Keratinocyte (primary cell): Measurements from ENCODE around the gene KIFAP3. TPM values are rescaled to one million over a fixed set of nuclear protein-coding genes. Genes with fewer than 3 reads are reported as not detected.

Experiments used
- DNase-seq: peaks from one replicate; pipeline ENCODE4 v3.0.0-alpha.2; 2011; ENCODE audit warnings: low read depth, missing footprints, low spot score
- FAIRE-seq: peaks from 2 replicates; lab custom pipeline; 2011; peaks lifted over from hg19 to GRCh38; lab: Jason Lieb, UNC
- H2AFZ ChIP-seq: 2 replicates; pipeline ENCODE4 v1.6.0; 2012; ENCODE audit warnings: low read length, control low read depth, inconsistent platforms; ENCODE audit not compliant: control insufficient read depth
- H3K27ac ChIP-seq: 2 replicates; pipeline ENCODE4 v1.5.1; 2011; ENCODE audit warnings: low read length; ENCODE audit not compliant: control insufficient read depth, insufficient read depth
- H3K27me3 ChIP-seq: 3 replicates; pipeline ENCODE4 v1.6.0; 2011; ENCODE audit warnings: low read length; ENCODE audit not compliant: control insufficient read depth, insufficient read depth; ENCODE audit errors: extremely low read depth
- H3K36me3 ChIP-seq, 2 experiments: 2 replicates in 1 of 2; 3 replicates in 1 of 2; pipeline ENCODE4 v1.5.1; 2011; ENCODE audit warnings: low read length in 2 of 2, mild to moderate bottlenecking in 1 of 2; ENCODE audit not compliant: control insufficient read depth in 2 of 2, insufficient read depth in 2 of 2; ENCODE audit errors: extremely low read depth in 1 of 2
- H3K4me1 ChIP-seq: 3 replicates; pipeline ENCODE4 v1.5.1; 2011; ENCODE audit warnings: low read length; ENCODE audit not compliant: control insufficient read depth, insufficient read depth; ENCODE audit errors: extremely low read depth
- H3K4me2 ChIP-seq: 3 replicates; pipeline ENCODE4 v1.6.0; 2011; ENCODE audit warnings: low read depth, low read length; ENCODE audit not compliant: control insufficient read depth, insufficient read depth; ENCODE audit errors: extremely low read depth
- H3K4me3 ChIP-seq, 3 experiments: fragments of 200-600 bp in 1 of 3; sonication (generic) in 1 of 3; 2 replicates in 2 of 3; 3 replicates in 1 of 3; pipeline ENCODE4 v1.5.1; 2011 to 2016; ENCODE audit warnings: low read length in 3 of 3, mild to moderate bottlenecking in 3 of 3, control low read depth in 2 of 3, inconsistent platforms in 1 of 3, low read depth in 1 of 3, mixed read lengths in 1 of 3, mixed run types in 1 of 3, moderate library complexity in 1 of 3; ENCODE audit not compliant: control insufficient read depth in 2 of 3, insufficient read depth in 2 of 3; ENCODE audit errors: extremely low read depth in 1 of 3
- H3K79me2 ChIP-seq: 2 replicates; pipeline ENCODE4 v1.6.0; 2012; ENCODE audit warnings: low read length; ENCODE audit not compliant: control insufficient read depth, insufficient read depth
- H3K9ac ChIP-seq: 3 replicates; pipeline ENCODE4 v1.6.0; 2011; ENCODE audit warnings: low read length; ENCODE audit not compliant: control insufficient read depth, insufficient read depth; ENCODE audit errors: extremely low read depth
- H3K9me1 ChIP-seq: 3 replicates; pipeline ENCODE4 v1.6.0; 2011; ENCODE audit warnings: low read length; ENCODE audit not compliant: control insufficient read depth, insufficient read depth; ENCODE audit errors: extremely low read depth
- H3K9me3 ChIP-seq: 2 replicates; pipeline ENCODE4 v1.5.1; 2012; ENCODE audit warnings: low read depth, low read length; ENCODE audit not compliant: control insufficient read depth
- H4K20me1 ChIP-seq: 3 replicates; pipeline ENCODE4 v1.6.0; 2011; ENCODE audit warnings: low read length; ENCODE audit not compliant: control insufficient read depth, insufficient read depth; ENCODE audit errors: extremely low read depth
- CTCF ChIP-seq, 3 experiments: IDR thresholded peaks in 1 of 3; conservative IDR thresholded peaks in 1 of 3; optimal IDR thresholded peaks in 1 of 3; 2 replicates in 2 of 3; 3 replicates in 1 of 3; pipeline versions ENCODE3 to v1.5.1; 2011; ENCODE audit warnings: low read length in 3 of 3, mild to moderate bottlenecking in 3 of 3, moderate library complexity in 2 of 3, control low read depth in 1 of 3, inconsistent platforms in 1 of 3; ENCODE audit not compliant: insufficient read depth in 2 of 3; ENCODE audit errors: extremely low read depth in 1 of 3
- EZH2 ChIP-seq: IDR thresholded peaks from one replicate; pipeline ENCODE4 v1.6.1; 2012; ENCODE audit warnings: inconsistent platforms, mild to moderate bottlenecking, low read length, moderate library complexity
- dilution Hi-C: fragments of 300-500 bp; cut with MboI; formaldehyde crosslinking; loops from one replicate; pipeline ENCODE4 v1.7.0; 2020; ENCODE audit warnings: low sequenced_read_pairs; ENCODE audit not compliant: extremely low pct_ligation_motif_present
- polyA plus RNA-seq, 5 experiments: library from polyadenylated mRNA; depleted of rRNA in 3 of 5; stranded (reverse) in 3 of 5; stranded (forward) in 1 of 5; unstranded in 1 of 5; fragments of >200 nt; gene quantifications; 1 replicate in 1 of 5; 2 replicates in 3 of 5; 3 replicates in 1 of 5; pipeline versions ENCODE4 v1.2.1 to v1.2.3, GENCODE V29; 2011 to 2012; ENCODE audit warnings: missing spikeins in 2 of 5, low read depth in 1 of 5, low replicate concordance in 1 of 5

Gene KIFAP3
- polyA plus RNA-seq, 1 donor (not counting 4 experiments of a cell fraction or from before 2014, with no cell fraction given), result 25.2 TPM

DNA sequence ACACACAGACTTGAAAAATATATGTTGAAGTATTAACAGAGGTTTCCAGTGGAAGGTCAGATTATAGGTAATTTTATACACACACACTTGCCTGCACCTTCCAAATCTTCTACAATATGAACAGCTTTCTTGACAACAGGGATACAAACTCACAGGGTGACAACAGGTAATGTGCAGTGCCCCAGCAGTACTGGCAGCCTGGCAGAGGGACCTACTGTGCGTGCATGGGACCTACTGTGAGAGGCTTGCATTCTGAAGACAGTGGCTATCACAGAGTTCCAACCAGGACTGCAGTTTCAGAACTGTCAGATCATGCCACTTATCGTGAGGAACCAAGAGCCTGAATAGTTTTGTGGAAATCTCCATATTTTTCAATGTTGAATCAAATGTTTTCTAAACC is 184.6 kb downstream of the KIFAP3 start:
- peaks cover 36% of the 10 kb centered on the region for H3K79me2 ChIP-seq
- DNase-seq, result no peak
- no peak overlapping the region for H2AFZ ChIP-seq
- H3K4me2 ChIP-seq, result no peak overlapping the region
- peaks cover 6 to 12% of the 10 kb centered on the region in 2 experiments for H3K36me3 ChIP-seq
- peaks cover 17% of the 10 kb centered on the region for H3K4me1 ChIP-seq
- dilution Hi-C loops, result no loop called here
- H4K20me1 ChIP-seq, result no peaks in the 10 kb centered on the region
- no peak for TF ChIP-seq CTCF (optimal IDR thresholded peaks at IDR 0.05 in 1 of 3, IDR thresholded peaks at IDR 0.05 in 1 of 3, conservative IDR thresholded peaks at IDR 0.05 in 1 of 3; ENCODE audit: extremely low read depth in 1 of 3, insufficient read depth in 2 of 3, low read length in 3 of 3)
- TF ChIP-seq EZH2, result no peak
- H3K27ac ChIP-seq, result no peak overlapping the region
- H3K9me1 ChIP-seq, result no peaks in the 10 kb centered on the region
- H3K9ac ChIP-seq, result no peak overlapping the region
- no peaks in the 10 kb centered on the region for H3K9me3 ChIP-seq
- no peaks in the 10 kb centered on the region for H3K27me3 ChIP-seq
- no peak overlapping the region for H3K4me3 ChIP-seq
- FAIRE-seq, result no peak

DNA sequence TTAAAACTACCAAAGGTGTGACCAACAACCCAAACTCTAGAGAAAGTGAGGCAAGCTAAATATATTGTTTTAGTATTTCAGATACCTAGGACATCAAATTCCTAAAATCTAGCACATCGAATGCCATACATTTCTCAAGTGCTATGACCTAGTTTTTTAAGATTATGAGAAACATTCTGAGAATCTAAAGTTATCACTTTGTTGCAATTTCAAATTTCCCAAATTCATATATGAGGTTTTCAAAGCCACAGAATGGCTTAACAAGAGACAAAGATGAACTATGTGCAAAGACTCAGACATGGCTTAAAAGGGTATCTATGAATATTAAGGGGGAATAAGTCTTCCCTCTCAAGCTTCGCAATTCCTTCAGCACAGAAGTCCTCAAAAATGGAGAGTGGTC is 187.6 kb downstream of the KIFAP3 start:
- H3K36me3 ChIP-seq, result peaks cover 6 to 12% of the 10 kb centered on the region in 2 experiments
- no peaks in the 10 kb centered on the region for H3K9me3 ChIP-seq
- H2AFZ ChIP-seq, result no peak overlapping the region
- peaks cover 13% of the 10 kb centered on the region for H3K4me1 ChIP-seq
- H4K20me1 ChIP-seq, result no peaks in the 10 kb centered on the region
- no peak overlapping the region for H3K9ac ChIP-seq
- dilution Hi-C loops, result no loop called here
- no peaks in the 10 kb centered on the region for H3K27me3 ChIP-seq
- no peak for TF ChIP-seq EZH2
- TF ChIP-seq CTCF (optimal IDR thresholded peaks at IDR 0.05 in 1 of 3, IDR thresholded peaks at IDR 0.05 in 1 of 3, conservative IDR thresholded peaks at IDR 0.05 in 1 of 3; ENCODE audit: extremely low read depth in 1 of 3, insufficient read depth in 2 of 3, low read length in 3 of 3), result no peak
- H3K27ac ChIP-seq, result no peak overlapping the region
- no peaks in the 10 kb centered on the region for H3K9me1 ChIP-seq
- no peak overlapping the region for H3K4me2 ChIP-seq
- DNase-seq, result no peak
- FAIRE-seq, result no peak
- H3K4me3 ChIP-seq, result no peak overlapping the region
- peaks cover 23% of the 10 kb centered on the region for H3K79me2 ChIP-seq
